CD14-positive monocyte (primary cell): ENCODE data around the gene CDH4. TPM values are rescaled to one million over a fixed set of nuclear protein-coding genes. Genes with fewer than 3 reads are reported as not detected.

Experiments used
- DNase-seq, 3 donors: peaks; one replicate each; pipeline ENCODE4 v3.0.0-alpha.2; 2011 to 2022
- H2AFZ ChIP-seq: 2 replicates; pipeline ENCODE4 v1.6.0; 2012; ENCODE audit warnings: mild to moderate bottlenecking, low read depth, low read length, inconsistent platforms; ENCODE audit not compliant: insufficient read depth, poor library complexity, severe bottlenecking
- H3K27ac ChIP-seq, 2 donors: 1 replicate in 1 of 2; 2 replicates in 1 of 2; pipeline ENCODE4 v1.5.1; 2012 to 2013; ENCODE audit warnings: low read length in 2 of 2, control low read depth in 1 of 2, inconsistent platforms in 1 of 2, low read depth in 1 of 2, mild to moderate bottlenecking in 1 of 2
- H3K27me3 ChIP-seq, 2 donors: one replicate each; pipeline versions ENCODE4 v1.6.0 to v1.6.1; 2011 to 2013; ENCODE audit warnings: low read length in 2 of 2; ENCODE audit not compliant: control insufficient read depth in 2 of 2, insufficient read depth in 2 of 2
- H3K36me3 ChIP-seq, 2 donors: replicated peaks in 1 of 2; 1 replicate in 1 of 2; 2 replicates in 1 of 2; pipeline versions ENCODE4 v1.5.1 to v1.6.1; 2012 to 2013; ENCODE audit warnings: low read length in 2 of 2, control low read depth in 1 of 2, inconsistent platforms in 1 of 2, mild to moderate bottlenecking in 1 of 2; ENCODE audit not compliant: insufficient read depth in 2 of 2, control insufficient read depth in 1 of 2
- H3K4me1 ChIP-seq, 2 donors: 1 replicate in 1 of 2; 2 replicates in 1 of 2; pipeline versions ENCODE4 v1.5.1 to v1.6.1; 2012 to 2013; ENCODE audit warnings: low read length in 2 of 2, control low read depth in 1 of 2, inconsistent platforms in 1 of 2, mild to moderate bottlenecking in 1 of 2, moderate library complexity in 1 of 2; ENCODE audit not compliant: insufficient read depth in 2 of 2, control insufficient read depth in 1 of 2
- H3K4me2 ChIP-seq: replicated peaks from 2 replicates; pipeline ENCODE3; 2012; ENCODE audit warnings: low read length, moderate library complexity, mild to moderate bottlenecking; ENCODE audit not compliant: poor library complexity, severe bottlenecking; ENCODE audit errors: extremely low read depth
- H3K4me3 ChIP-seq, 3 experiments: fragments of 200-600 bp in 1 of 3; sonication (generic) in 1 of 3; replicated peaks in 1 of 3; 1 replicate in 2 of 3; 2 replicates in 1 of 3; pipeline ENCODE4 v1.5.1; 2011 to 2013; ENCODE audit warnings: low read length in 3 of 3, mild to moderate bottlenecking in 3 of 3, control low read depth in 2 of 3, low read depth in 2 of 3, inconsistent platforms in 1 of 3, moderate library complexity in 1 of 3
- H3K79me2 ChIP-seq: 2 replicates; pipeline ENCODE4 v1.6.0; 2012; ENCODE audit warnings: mild to moderate bottlenecking, control low read depth, inconsistent platforms, low read length, moderate library complexity; ENCODE audit not compliant: insufficient read depth
- H3K9ac ChIP-seq: 2 replicates; pipeline ENCODE4 v1.6.0; 2017; ENCODE audit warnings: low read length, mild to moderate bottlenecking; ENCODE audit not compliant: insufficient read depth, poor library complexity, severe bottlenecking
- H3K9me3 ChIP-seq, 2 donors: replicated peaks in 1 of 2; 1 replicate in 1 of 2; 2 replicates in 1 of 2; pipeline versions ENCODE4 v1.5.1 to v1.6.1; 2012 to 2013; ENCODE audit warnings: low read length in 2 of 2, control low read depth in 1 of 2; ENCODE audit not compliant: control insufficient read depth in 1 of 2, insufficient read depth in 1 of 2
- H4K20me1 ChIP-seq: 2 replicates; pipeline ENCODE4 v1.6.0; 2012; ENCODE audit warnings: mild to moderate bottlenecking, low read length, control low read depth, moderate library complexity; ENCODE audit not compliant: insufficient read depth
- H3K27ac Mint-ChIP-seq, 7 donors: one replicate each; pipeline ENCODE4 v1.8.0; 2020; ENCODE audit warnings: mild to moderate bottlenecking in 7 of 7, mixed read lengths in 7 of 7, moderate library complexity in 6 of 7, inconsistent platforms in 2 of 7
- H3K27me3 Mint-ChIP-seq, 3 donors: one replicate each; pipeline ENCODE4 v1.8.0; 2021 to 2022; ENCODE audit warnings: low read depth in 3 of 3, mild to moderate bottlenecking in 3 of 3, mixed read lengths in 3 of 3, moderate library complexity in 3 of 3, inconsistent platforms in 1 of 3
- H3K36me3 Mint-ChIP-seq, 2 donors: one replicate each; pipeline ENCODE4 v1.8.0; 2020; ENCODE audit warnings: mixed read lengths in 2 of 2, inconsistent platforms in 1 of 2, mild to moderate bottlenecking in 1 of 2
- H3K4me1 Mint-ChIP-seq: one replicate; pipeline ENCODE4 v1.8.0; 2020; ENCODE audit warnings: mild to moderate bottlenecking, mixed read lengths
- H3K4me3 Mint-ChIP-seq, 2 donors: one replicate each; pipeline ENCODE4 v1.8.0; 2020; ENCODE audit warnings: mild to moderate bottlenecking in 2 of 2, mixed read lengths in 2 of 2, moderate library complexity in 1 of 2
- H3K9me3 Mint-ChIP-seq, 7 donors: one replicate each; pipeline ENCODE4 v1.8.0; 2020 to 2022; ENCODE audit warnings: mixed read lengths in 7 of 7, mild to moderate bottlenecking in 6 of 7, moderate library complexity in 6 of 7, inconsistent platforms in 2 of 7
- WGBS: methylation state at CpG from one replicate; pipeline ENCODE4 v1.1.5; 2013; ENCODE audit warnings: missing lambda C conversion rate; ENCODE audit not compliant: insufficient coverage; 5-methylcytosine and 5-hydroxymethylcytosine counted together
- intact Hi-C, 2 donors: fragments of 100-400 bp; cut with micrococcal nuclease; formaldehyde crosslinking; loops; one replicate each; pipeline versions ENCODE4 v1.15.0 to v1.15.1; 2023
- polyA plus RNA-seq, 3 donors: library from polyadenylated mRNA; depleted of rRNA in 1 of 3; unstranded in 2 of 3; stranded (reverse) in 1 of 3; fragments of 300-500 nt in 2 of 3; fragments of >200 nt in 1 of 3; fragmentation: Illumina TruSeq in 2 of 3; gene quantifications; 1 replicate in 2 of 3; 2 replicates in 1 of 3; pipeline ENCODE4 v1.2.3, GENCODE V29; 2012 to 2021
- TF ChIP-seq, protein P1 (sequence below): fragments of 200-600 bp; IDR thresholded peaks from one replicate; pipeline ENCODE4 v1.8.0; 2022; ENCODE audit warnings: antibody characterized with exemption, mild to moderate bottlenecking

The CDH4 gene
- polyA plus RNA-seq, 3 donors = not detected

DNA sequence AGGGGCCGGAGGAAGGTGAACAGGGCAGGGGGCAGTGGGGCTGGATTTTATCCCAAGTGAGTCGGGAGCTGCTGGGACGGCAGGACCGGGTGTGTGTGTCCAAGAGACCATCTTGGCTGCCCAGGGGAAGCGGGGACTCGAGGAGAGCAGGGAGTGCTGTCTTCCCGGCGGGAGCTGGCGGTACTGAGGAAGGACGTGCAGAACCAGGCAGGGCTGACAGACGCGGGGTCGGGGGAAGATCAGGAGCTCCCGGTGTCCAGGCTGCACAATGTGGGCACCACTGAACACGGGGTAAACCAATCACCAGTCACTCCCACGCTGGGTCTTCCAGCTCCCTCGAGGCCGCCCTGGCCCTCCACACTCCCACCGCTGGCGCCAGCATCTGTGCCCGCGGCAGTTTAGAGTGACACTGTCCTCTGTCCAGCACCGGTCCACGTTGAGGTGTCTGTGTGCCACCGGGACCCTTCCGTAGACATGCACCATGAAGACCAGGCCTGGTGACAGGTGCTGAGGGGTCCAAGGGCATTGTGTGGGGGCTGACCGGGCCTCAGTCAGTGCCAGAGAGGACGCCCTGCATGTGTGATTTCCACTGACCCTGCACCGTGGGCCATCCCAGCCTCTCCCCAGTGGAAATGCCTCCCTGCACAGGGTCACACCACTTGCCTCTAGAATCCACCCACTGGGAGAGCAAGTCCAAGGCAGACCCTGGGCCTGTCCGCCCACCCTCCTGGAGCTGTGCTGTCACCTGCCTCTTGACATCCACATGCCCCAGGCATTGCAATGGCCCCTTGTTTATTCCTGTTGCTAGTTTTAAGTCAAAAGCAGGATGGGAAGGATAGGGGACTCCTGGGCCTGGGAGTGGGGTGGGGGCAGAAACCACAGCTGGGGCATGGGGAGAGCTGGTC is 411.7 kb downstream of the CDH4 start:
- H3K9ac ChIP-seq = no peak overlapping the region
- Mint-ChIP-seq H3K9me3 (peaks cover 0 to 81% (median 42%) of the 10 kb centered on the region in 7 donors), H3K27ac (peak overlapping the region in 1 of 7 donors; percentile 52), H3K36me3 (no peaks in the 10 kb centered on the region), H3K4me3 (no peak overlapping the region), H3K27me3 (peaks cover 0 to 5% (median 1%) of the 10 kb centered on the region in 3 donors), H3K4me1 (no peaks in the 10 kb centered on the region)
- no peak for DNase-seq
- 93% methylated on average over 29 of the region's 30 CpGs for WGBS
- H3K9me3 ChIP-seq = peaks cover 6 to 100% of the 10 kb centered on the region in 2 donors
- no peak overlapping the region for H2AFZ ChIP-seq
- no peaks in the 10 kb centered on the region for H3K4me1 ChIP-seq
- TF ChIP-seq, protein P1, sequence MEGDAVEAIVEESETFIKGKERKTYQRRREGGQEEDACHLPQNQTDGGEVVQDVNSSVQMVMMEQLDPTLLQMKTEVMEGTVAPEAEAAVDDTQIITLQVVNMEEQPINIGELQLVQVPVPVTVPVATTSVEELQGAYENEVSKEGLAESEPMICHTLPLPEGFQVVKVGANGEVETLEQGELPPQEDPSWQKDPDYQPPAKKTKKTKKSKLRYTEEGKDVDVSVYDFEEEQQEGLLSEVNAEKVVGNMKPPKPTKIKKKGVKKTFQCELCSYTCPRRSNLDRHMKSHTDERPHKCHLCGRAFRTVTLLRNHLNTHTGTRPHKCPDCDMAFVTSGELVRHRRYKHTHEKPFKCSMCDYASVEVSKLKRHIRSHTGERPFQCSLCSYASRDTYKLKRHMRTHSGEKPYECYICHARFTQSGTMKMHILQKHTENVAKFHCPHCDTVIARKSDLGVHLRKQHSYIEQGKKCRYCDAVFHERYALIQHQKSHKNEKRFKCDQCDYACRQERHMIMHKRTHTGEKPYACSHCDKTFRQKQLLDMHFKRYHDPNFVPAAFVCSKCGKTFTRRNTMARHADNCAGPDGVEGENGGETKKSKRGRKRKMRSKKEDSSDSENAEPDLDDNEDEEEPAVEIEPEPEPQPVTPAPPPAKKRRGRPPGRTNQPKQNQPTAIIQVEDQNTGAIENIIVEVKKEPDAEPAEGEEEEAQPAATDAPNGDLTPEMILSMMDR = no peak
- no peaks in the 10 kb centered on the region for H3K79me2 ChIP-seq
- no peaks in the 10 kb centered on the region for H3K36me3 ChIP-seq
- no peak overlapping the region for H3K27ac ChIP-seq
- H3K4me2 ChIP-seq = no peak overlapping the region
- H4K20me1 ChIP-seq = no peaks in the 10 kb centered on the region
- intact Hi-C loops = no loop called here
- no peak overlapping the region for H3K4me3 ChIP-seq
- no peaks in the 10 kb centered on the region for H3K27me3 ChIP-seq

DNA sequence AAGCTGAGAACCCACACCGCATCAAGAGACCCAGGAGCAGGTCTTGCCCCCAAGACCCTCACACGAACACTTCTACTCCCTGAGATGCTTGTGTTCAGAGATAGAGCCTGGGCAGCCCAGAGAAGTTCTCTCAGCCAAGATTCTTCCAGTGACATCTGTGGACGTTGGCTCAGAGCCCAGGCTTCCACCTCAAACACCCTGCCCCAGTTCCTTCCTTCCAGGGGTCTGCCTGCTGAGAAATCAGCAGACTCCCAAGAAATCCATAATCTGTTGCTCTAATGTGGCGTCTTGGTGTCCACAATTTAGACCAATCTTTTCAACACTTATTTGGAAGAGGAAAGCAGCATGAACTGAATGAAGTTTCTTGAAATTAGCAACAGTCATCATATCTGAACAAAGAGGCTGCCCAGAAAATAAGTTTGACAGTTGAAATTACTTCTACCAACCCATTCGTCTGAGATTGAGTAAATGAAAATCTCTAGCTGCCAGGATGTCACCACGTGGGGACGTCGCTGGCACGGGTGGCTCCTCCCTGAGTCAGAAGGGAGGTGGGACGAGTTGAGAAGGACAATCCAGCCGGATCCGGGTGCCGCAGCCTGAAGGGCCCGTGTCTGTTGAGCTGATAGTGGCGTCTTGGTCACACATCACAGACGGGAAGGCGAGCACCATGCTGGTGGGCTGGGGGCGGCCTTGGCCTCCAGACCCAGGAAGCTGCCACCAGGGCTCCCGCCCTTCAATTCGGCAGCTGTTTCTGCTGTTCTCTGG is 412.7 kb downstream of the CDH4 start:
- Mint-ChIP-seq H3K4me1 (no peaks in the 10 kb centered on the region), H3K4me3 (no peak overlapping the region), H3K27me3 (peaks cover 0 to 4% (median 3%) of the 10 kb centered on the region in 3 donors), H3K9me3 (peaks cover 0 to 82% (median 45%) of the 10 kb centered on the region in 7 donors), H3K27ac (no peak overlapping the region), H3K36me3 (no peaks in the 10 kb centered on the region)
- no peaks in the 10 kb centered on the region for H4K20me1 ChIP-seq
- H3K27ac ChIP-seq = no peak overlapping the region
- H3K36me3 ChIP-seq = no peaks in the 10 kb centered on the region
- TF ChIP-seq, protein P1 = no peak
- DNase-seq = no peak
- H3K79me2 ChIP-seq = no peaks in the 10 kb centered on the region
- H3K9me3 ChIP-seq = peaks cover 11 to 99% of the 10 kb centered on the region in 2 donors
- H2AFZ ChIP-seq = no peak overlapping the region
- no peak overlapping the region for H3K4me3 ChIP-seq
- WGBS = 90% methylated on average over 15 of the region's 20 CpGs
- H3K27me3 ChIP-seq = no peaks in the 10 kb centered on the region
- no peak overlapping the region for H3K4me2 ChIP-seq
- no peak overlapping the region for H3K9ac ChIP-seq
- H3K4me1 ChIP-seq = no peaks in the 10 kb centered on the region
- intact Hi-C loops = no loop called here
